K562 (cell line): ENCODE results near the gene KIF5A. TPM values are rescaled to one million over a fixed set of nuclear protein-coding genes. Genes with fewer than 3 reads are reported as not detected.

ENCODE experiments used
- CREB1 ChIP-seq, 2 experiments: sonication (generic) in 1 of 2; formaldehyde crosslinking in 1 of 2; IDR thresholded peaks; 2 replicates each; pipeline versions ENCODE4 v1.6.1 to v1.8.0; 2012 to 2022; ENCODE audit warnings: inconsistent platforms in 1 of 2, mild to moderate bottlenecking in 1 of 2, missing genetic modification reagents in 1 of 2, moderate library complexity in 1 of 2
- E2F3 ChIP-seq: fragments of 250-450 bp; sonication (Bioruptor Pico); IDR thresholded peaks from 2 replicates; pipeline ENCODE4 v1.4.0; 2020; ENCODE audit warnings: mild to moderate bottlenecking
- E2F5 ChIP-seq: sonication (generic); formaldehyde crosslinking; IDR thresholded peaks from 2 replicates; pipeline ENCODE4 v1.8.0; 2022; ENCODE audit warnings: mild to moderate bottlenecking, missing genetic modification reagents
- MCM3 ChIP-seq: fragments of 450-650 bp; IDR thresholded peaks from 2 replicates; pipeline ENCODE4 v1.6.1; 2016
- MLLT1 ChIP-seq, 2 experiments: fragments of 450-650 bp; IDR thresholded peaks; 2 replicates each; pipeline ENCODE4 v1.6.1; 2016
- POLR2AphosphoS5 ChIP-seq: IDR thresholded peaks from 2 replicates; pipeline ENCODE4 v1.6.1; 2011; ENCODE audit warnings: mild to moderate bottlenecking, low read depth, low read length, moderate library complexity; ENCODE audit not compliant: control insufficient read depth, insufficient read depth
- PURB ChIP-seq: sonication (generic); formaldehyde crosslinking; IDR thresholded peaks from 2 replicates; pipeline ENCODE4 v1.9.0; 2021; ENCODE audit warnings: low read depth, mild to moderate bottlenecking, missing genetic modification reagents
- RB1 ChIP-seq: fragments of 450-650 bp; IDR thresholded peaks from 2 replicates; pipeline ENCODE4 v1.6.1; 2017; ENCODE audit warnings: low read depth, mild to moderate bottlenecking
- RFX1 ChIP-seq: fragments of 450-650 bp; IDR thresholded peaks from 2 replicates; pipeline ENCODE4 v1.6.1; 2016; ENCODE audit warnings: mild to moderate bottlenecking, moderate library complexity
- SMARCB1 ChIP-seq: IDR thresholded peaks from 2 replicates; pipeline ENCODE4 v1.6.1; 2011; ENCODE audit warnings: improper control_type of control experiment, low read depth; ENCODE audit not compliant: insufficient read length
- SRSF1 ChIP-seq: fragments of 200-400 bp; formaldehyde crosslinking; IDR thresholded peaks from 2 replicates; pipeline ENCODE4 v1.6.1; 2017; ENCODE audit warnings: mild to moderate bottlenecking, low read depth, low read length, moderate library complexity
- TAF9B ChIP-seq: fragments of 450-650 bp; IDR thresholded peaks from 2 replicates; pipeline ENCODE4 v1.6.1; 2018; ENCODE audit warnings: mild to moderate bottlenecking; ENCODE audit not compliant: partially characterized antibody
- ZFP1 ChIP-seq: fragments of 450-650 bp; formaldehyde crosslinking; IDR thresholded peaks from 2 replicates; pipeline ENCODE4 v1.4.0; 2020; ENCODE audit warnings: mild to moderate bottlenecking, mixed read lengths
- ZNF212 ChIP-seq: fragments of 450-650 bp; formaldehyde crosslinking; IDR thresholded peaks from 2 replicates; pipeline ENCODE4 v1.4.0; 2020; ENCODE audit warnings: mild to moderate bottlenecking
- ZNF707 ChIP-seq: fragments of 250-450 bp; sonication (Bioruptor Pico); conservative IDR thresholded peaks from 2 replicates; pipeline ENCODE4 v1.8.0; 2022; ENCODE audit warnings: inconsistent platforms, mild to moderate bottlenecking, moderate library complexity
- polyA plus RNA-seq, 8 experiments: library from polyadenylated mRNA; depleted of rRNA in 4 of 8; stranded (reverse) in 5 of 8; unstranded in 3 of 8; fragments of >200 nt; fragmentation: Nextera tagmentation in 2 of 8; fragmentation: Illumina TruSeq in 1 of 8; extraction: Ambion mirVana in 2 of 8; extraction: Trizol in 1 of 8; gene quantifications; 2 replicates each; pipeline versions ENCODE4 v1.2.1 to v1.2.3, GENCODE V29; 2011 to 2014; ENCODE audit warnings: inconsistent platforms in 1 of 8, missing spikeins in 1 of 8
- total RNA-seq, 7 experiments: library from RNA; depleted of rRNA in 6 of 7; stranded (reverse); fragments of >200 nt in 6 of 7; fragmentation: Illumina TruSeq in 2 of 7; extraction: Trizol in 2 of 7; gene quantifications; 2 replicates each; pipeline versions ENCODE4 v1.2.1 to v1.2.3, GENCODE V29; 2011 to 2021; ENCODE audit warnings: low replicate concordance in 1 of 7
- TF ChIP-seq, protein P1 (sequence below): fragments of 250-450 bp; sonication (Bioruptor Pico); IDR thresholded peaks from 2 replicates; pipeline ENCODE4 v1.4.0; 2020
- TF ChIP-seq, protein P2 (sequence below): fragments of 250-450 bp; sonication (Bioruptor Pico); IDR thresholded peaks from 2 replicates; pipeline ENCODE4 v1.5.0; 2021
- TF ChIP-seq, protein P3 (sequence below): fragments of 450-650 bp; IDR thresholded peaks from 2 replicates; pipeline ENCODE4 v1.6.1; 2018; ENCODE audit not compliant: partially characterized antibody

The KIF5A gene
- total and polyA plus RNA-seq, 9 of the 15 experiments (the other 6 are each of a cell fraction or from before 2014, with no cell fraction given) = 3.4 to 17.7 (median 8.0) TPM

GRCh38 chr12:57522011-57522886, 27.6 kb upstream of the KIF5A start, which contains the start of gene MBD6 (continued):
- peak in 1 of 2 experiments; percentile 84; a peak in 1 of 4 replicates for TF ChIP-seq MLLT1 (IDR thresholded peaks at IDR 0.05)
- no peak for TF ChIP-seq E2F5 (CRISPR knock-in tag)
- peak; percentile 50 for TF ChIP-seq POLR2AphosphoS5
- TF ChIP-seq, protein P1, sequence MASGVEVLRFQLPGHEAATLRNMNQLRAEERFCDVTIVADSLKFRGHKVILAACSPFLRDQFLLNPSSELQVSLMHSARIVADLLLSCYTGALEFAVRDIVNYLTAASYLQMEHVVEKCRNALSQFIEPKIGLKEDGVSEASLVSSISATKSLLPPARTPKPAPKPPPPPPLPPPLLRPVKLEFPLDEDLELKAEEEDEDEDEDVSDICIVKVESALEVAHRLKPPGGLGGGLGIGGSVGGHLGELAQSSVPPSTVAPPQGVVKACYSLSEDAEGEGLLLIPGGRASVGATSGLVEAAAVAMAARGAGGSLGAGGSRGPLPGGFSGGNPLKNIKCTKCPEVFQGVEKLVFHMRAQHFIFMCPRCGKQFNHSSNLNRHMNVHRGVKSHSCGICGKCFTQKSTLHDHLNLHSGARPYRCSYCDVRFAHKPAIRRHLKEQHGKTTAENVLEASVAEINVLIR = 0 out of 2 replicates have a peak, but pooled peaks have one; percentile 30
- no peak for TF ChIP-seq SRSF1
- 0 out of 2 replicates have a peak, but pooled peaks have one; percentile 23 for TF ChIP-seq ZFP1 (CRISPR knock-in tag)
- TF ChIP-seq SMARCB1 = no peak
- peak; percentile 52 for TF ChIP-seq E2F3 (CRISPR knock-in tag)
- TF ChIP-seq ZNF212 (CRISPR knock-in tag) = no peak
- TF ChIP-seq PURB (CRISPR knock-in tag) = no peak
- TF ChIP-seq, protein P2, sequence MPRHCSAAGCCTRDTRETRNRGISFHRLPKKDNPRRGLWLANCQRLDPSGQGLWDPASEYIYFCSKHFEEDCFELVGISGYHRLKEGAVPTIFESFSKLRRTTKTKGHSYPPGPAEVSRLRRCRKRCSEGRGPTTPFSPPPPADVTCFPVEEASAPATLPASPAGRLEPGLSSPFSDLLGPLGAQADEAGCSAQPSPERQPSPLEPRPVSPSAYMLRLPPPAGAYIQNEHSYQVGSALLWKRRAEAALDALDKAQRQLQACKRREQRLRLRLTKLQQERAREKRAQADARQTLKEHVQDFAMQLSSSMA (CRISPR knock-in tag) = no peak
- TF ChIP-seq RB1 = peak; percentile 52; the same call in 1 of the 2 replicates
- TF ChIP-seq, protein P3, sequence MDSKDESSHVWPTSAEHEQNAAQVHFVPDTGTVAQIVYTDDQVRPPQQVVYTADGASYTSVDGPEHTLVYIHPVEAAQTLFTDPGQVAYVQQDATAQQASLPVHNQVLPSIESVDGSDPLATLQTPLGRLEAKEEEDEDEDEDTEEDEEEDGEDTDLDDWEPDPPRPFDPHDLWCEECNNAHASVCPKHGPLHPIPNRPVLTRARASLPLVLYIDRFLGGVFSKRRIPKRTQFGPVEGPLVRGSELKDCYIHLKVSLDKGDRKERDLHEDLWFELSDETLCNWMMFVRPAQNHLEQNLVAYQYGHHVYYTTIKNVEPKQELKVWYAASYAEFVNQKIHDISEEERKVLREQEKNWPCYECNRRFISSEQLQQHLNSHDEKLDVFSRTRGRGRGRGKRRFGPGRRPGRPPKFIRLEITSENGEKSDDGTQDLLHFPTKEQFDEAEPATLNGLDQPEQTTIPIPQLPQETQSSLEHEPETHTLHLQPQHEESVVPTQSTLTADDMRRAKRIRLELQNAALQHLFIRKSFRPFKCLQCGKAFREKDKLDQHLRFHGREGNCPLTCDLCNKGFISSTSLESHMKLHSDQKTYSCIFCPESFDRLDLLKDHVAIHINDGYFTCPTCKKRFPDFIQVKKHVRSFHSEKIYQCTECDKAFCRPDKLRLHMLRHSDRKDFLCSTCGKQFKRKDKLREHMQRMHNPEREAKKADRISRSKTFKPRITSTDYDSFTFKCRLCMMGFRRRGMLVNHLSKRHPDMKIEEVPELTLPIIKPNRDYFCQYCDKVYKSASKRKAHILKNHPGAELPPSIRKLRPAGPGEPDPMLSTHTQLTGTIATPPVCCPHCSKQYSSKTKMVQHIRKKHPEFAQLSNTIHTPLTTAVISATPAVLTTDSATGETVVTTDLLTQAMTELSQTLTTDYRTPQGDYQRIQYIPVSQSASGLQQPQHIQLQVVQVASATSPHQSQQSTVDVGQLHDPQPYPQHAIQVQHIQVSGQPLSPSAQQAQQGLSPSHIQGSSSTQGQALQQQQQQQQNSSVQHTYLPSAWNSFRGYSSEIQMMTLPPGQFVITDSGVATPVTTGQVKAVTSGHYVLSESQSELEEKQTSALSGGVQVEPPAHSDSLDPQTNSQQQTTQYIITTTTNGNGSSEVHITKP = peak; percentile 41
- no peak for TF ChIP-seq MCM3
- TF ChIP-seq CREB1 (IDR thresholded peaks at IDR 0.05) = peak; percentile 44
- TF ChIP-seq CREB1 (CRISPR knock-in tag; IDR thresholded peaks at IDR 0.05) = peak; percentile 61
- TF ChIP-seq ZNF707 (CRISPR knock-in tag) = 0 out of 2 replicates have a peak, but pooled peaks have one; percentile 13
- peak; percentile 92 for TF ChIP-seq TAF9B
- no peak for TF ChIP-seq RFX1
